Bladder microvascular endothelial cell (primary cell): Measurements from ENCODE around the gene LACRT. TPM values are rescaled to one million over a fixed set of nuclear protein-coding genes. Genes with fewer than 3 reads are reported as not detected.

Experiments
- total RNA-seq: library from RNA; depleted of rRNA; stranded (reverse); fragments of >200 nt; gene quantifications from 2 replicates; pipeline ENCODE4 v1.2.3, GENCODE V29; 2014

LACRT gene
- total RNA-seq = not detected in 2 replicates

GRCh38 chr12:54634795-54635194, at the start of gene LACRT:
Gene LACRT, minus strand, starts transcription at chr12:54634895. Its CDS starts 54 bp downstream, at chr12:54634841.

GRCh38 chr12:54648265-54648664, 13.6 kb upstream of the LACRT start, which contains the start of gene DCD:
Gene DCD, minus strand, starts transcription at chr12:54648365. Its CDS starts 62 bp downstream, at chr12:54648303.

GRCh38 chr12:54588110-54588889, 46.4 kb downstream of the LACRT start, which contains the start of gene PPP1R1A:
Gene PPP1R1A, minus strand, starts transcription at chr12:54588659. Its CDS starts 171 bp downstream, at chr12:54588488.

Other genes with a start within 250 kb of the LACRT start
- 361 and 600 TPM in 2 replicates for gene ITGA5, start 215.6 kb downstream of the LACRT start, total RNA-seq
- gene GTSF1, start 161.3 kb downstream of the LACRT start, total RNA-seq = not detected in 2 replicates
- gene NCKAP1L, start 137.1 kb downstream of the LACRT start, total RNA-seq = under 0.01 TPM in 1 of 2 replicates, not detected in the other
- 0.16 TPM in 1 of 2 replicates, not detected in the other for gene PDE1B, start 85.3 kb downstream of the LACRT start, total RNA-seq
- not detected in 2 replicates for gene PPP1R1A, start 46.2 kb downstream of the LACRT start, total RNA-seq
- gene DCD, start 13.5 kb upstream of the LACRT start, total RNA-seq = not detected in 2 replicates
- gene MUCL1, start 219.6 kb upstream of the LACRT start, total RNA-seq = not detected in 2 replicates